Esophagus squamous epithelium (tissue), 4 donors: ENCODE results near the gene RAB27A.

Source experiments
- POLR2A ChIP-seq, 4 donors: fragments of 450-650 bp; IDR thresholded peaks; one replicate each; pipeline ENCODE4 v1.6.1; 2017; ENCODE audit warnings: antibody characterized with exemption in 4 of 4, mild to moderate bottlenecking in 4 of 4, moderate library complexity in 3 of 4
- TF ChIP-seq, protein P1 (sequence below), 6 experiments: fragments of 450-650 bp in 4 of 6; fragments of 200-600 bp in 2 of 6; sonication (generic) in 2 of 6; IDR thresholded peaks; one replicate each; pipeline ENCODE4 v1.5.1; 2016 to 2019; ENCODE audit warnings: antibody characterized with exemption in 6 of 6, mild to moderate bottlenecking in 4 of 6, moderate library complexity in 4 of 6

GRCh38 chr15:55270291-55270690 lies 19.3 kb downstream of the RAB27A start:
- TF ChIP-seq, protein P1, sequence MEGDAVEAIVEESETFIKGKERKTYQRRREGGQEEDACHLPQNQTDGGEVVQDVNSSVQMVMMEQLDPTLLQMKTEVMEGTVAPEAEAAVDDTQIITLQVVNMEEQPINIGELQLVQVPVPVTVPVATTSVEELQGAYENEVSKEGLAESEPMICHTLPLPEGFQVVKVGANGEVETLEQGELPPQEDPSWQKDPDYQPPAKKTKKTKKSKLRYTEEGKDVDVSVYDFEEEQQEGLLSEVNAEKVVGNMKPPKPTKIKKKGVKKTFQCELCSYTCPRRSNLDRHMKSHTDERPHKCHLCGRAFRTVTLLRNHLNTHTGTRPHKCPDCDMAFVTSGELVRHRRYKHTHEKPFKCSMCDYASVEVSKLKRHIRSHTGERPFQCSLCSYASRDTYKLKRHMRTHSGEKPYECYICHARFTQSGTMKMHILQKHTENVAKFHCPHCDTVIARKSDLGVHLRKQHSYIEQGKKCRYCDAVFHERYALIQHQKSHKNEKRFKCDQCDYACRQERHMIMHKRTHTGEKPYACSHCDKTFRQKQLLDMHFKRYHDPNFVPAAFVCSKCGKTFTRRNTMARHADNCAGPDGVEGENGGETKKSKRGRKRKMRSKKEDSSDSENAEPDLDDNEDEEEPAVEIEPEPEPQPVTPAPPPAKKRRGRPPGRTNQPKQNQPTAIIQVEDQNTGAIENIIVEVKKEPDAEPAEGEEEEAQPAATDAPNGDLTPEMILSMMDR (IDR thresholded peaks at IDR 0.05), result no peak
- TF ChIP-seq POLR2A (IDR thresholded peaks at IDR 0.05), result no peak
